Measurements from ENCODE around the gene C4orf50. TPM values are rescaled to one million over a fixed set of nuclear protein-coding genes. Genes with fewer than 3 reads are reported as not detected.

C4orf50 gene
- total and polyA plus RNA-seq, 2 of the 4 experiments (the other 2 are of a cell fraction): not detected

GRCh38 chr4:5984843-5985242, 33.4 kb downstream of the C4orf50 start:
- no peak overlapping the region for H3K56ac ChIP-seq (ENCODE audit: extremely low read depth, insufficient read depth, low read length)
- H2BK120ac ChIP-seq (ENCODE audit: low read depth, low read length): no peak overlapping the region
- no peak overlapping the region for H3K4ac ChIP-seq (ENCODE audit: low read depth, low read length)
- ChIA-PET POLR2A (ENCODE audit: unreplicated experiment) (no interaction called here), CTCF (no interaction called here)
- H3K9ac ChIP-seq (ENCODE audit: low read depth, low read length): no peak overlapping the region
- H2AFZ ChIP-seq (replicated peaks; ENCODE audit: low read length, poor library complexity): no peak overlapping the region
- no peak overlapping the region for H4K91ac ChIP-seq (ENCODE audit: insufficient read depth, low read depth, low read length)
- no peak overlapping the region for H2BK15ac ChIP-seq (ENCODE audit: low read depth, low read length)
- H4K20me1 ChIP-seq (ENCODE audit: insufficient read depth, low read length): no peaks in the 10 kb centered on the region
- H2BK20ac ChIP-seq (ENCODE audit: low read depth, low read length): no peak overlapping the region
- no peak overlapping the region for H3K4me2 ChIP-seq (ENCODE audit: low read depth, low read length)
- H2AK5ac ChIP-seq (ENCODE audit: low read depth, low read length): no peak overlapping the region
- TF ChIP-seq USF2 (IDR thresholded peaks at IDR 0.05; ENCODE audit: low read depth, low read length): no peak
- no peak for TF ChIP-seq NFE2L2 (IDR thresholded peaks at IDR 0.05; ENCODE audit: low read depth, low read length)
- TF ChIP-seq RCOR1 (IDR thresholded peaks at IDR 0.05; ENCODE audit: insufficient replicate concordance, low read length): no peak
- TF ChIP-seq BHLHE40 (IDR thresholded peaks at IDR 0.05; ENCODE audit: low read depth, low read length): no peak
- TF ChIP-seq CTCF (conservative IDR thresholded peaks at IDR 0.05; ENCODE audit: low read depth, low read length): no peak
- no peak for TF ChIP-seq MAFK (IDR thresholded peaks at IDR 0.05; ENCODE audit: low read depth, low read length)
- H2BK5ac ChIP-seq (ENCODE audit: low read depth, low read length, poor library complexity, severe bottlenecking): no peak overlapping the region
- intact Hi-C loops (cut with micrococcal nuclease): no loop called here
- H3K4me3 ChIP-seq (ENCODE audit: insufficient read depth, low read depth, low read length): no peak overlapping the region
- H3K18ac ChIP-seq (ENCODE audit: low read depth, low read length): no peak overlapping the region
- no peaks in the 10 kb centered on the region for H3K9me1 ChIP-seq (ENCODE audit: insufficient read depth, low read length)
- no peak overlapping the region for H2AK9ac ChIP-seq (replicated peaks; ENCODE audit: low read depth, low read length, poor library complexity)
- in situ Hi-C loops (cut with MboI; ENCODE audit: low sequenced_read_pairs): no loop called here
- no TSS peak for BruUV-seq (replicated peaks)
- no peaks in the 10 kb centered on the region for H3K79me1 ChIP-seq (ENCODE audit: low read depth in 1 of 2, low read length in 2 of 2)
- no peaks in the 10 kb centered on the region for H3K36me3 ChIP-seq (ENCODE audit: control insufficient read depth, insufficient read depth, low read length)
- no peaks in the 10 kb centered on the region for H3K9me3 ChIP-seq (ENCODE audit: control insufficient read depth, insufficient read depth, low read length)
- no peak overlapping the region for H3K23ac ChIP-seq (ENCODE audit: low read depth, low read length)
- no peaks in the 10 kb centered on the region; the same call in none of the 2 replicates for H3K27me3 ChIP-seq (ENCODE audit: control insufficient read depth, insufficient read depth, low read length)
- dilution Hi-C loops (cut with HindIII; ENCODE audit: low sequenced_read_pairs, unreplicated experiment): no loop called here
- DNase-seq (no peak), ATAC-seq (ENCODE audit: low read depth) (no peak)
- no peak overlapping the region for H3K27ac ChIP-seq (ENCODE audit: insufficient read depth, low read length)
- H3K14ac ChIP-seq (replicated peaks; ENCODE audit: low read depth, low read length): no peak overlapping the region
- no peak overlapping the region for H4K8ac ChIP-seq (ENCODE audit: low read depth in 2 of 2, low read length in 2 of 2)
- H4K5ac ChIP-seq (ENCODE audit: low read depth, low read length): no peak overlapping the region
- no peaks in the 10 kb centered on the region for H3K4me1 ChIP-seq (ENCODE audit: control insufficient read depth, insufficient read depth, low read length)

Measured in IMR-90 (cell line).